PC-3 (cell line): Measurements from ENCODE around the gene G6PD. TPM values are rescaled to one million over a fixed set of nuclear protein-coding genes. Genes with fewer than 3 reads are reported as not detected.

Experiments used
- ATAC-seq: fragments of 200-7000 bp; cut with Tn5 transposase; 2 replicates; pipeline ENCODE4 v1.9.1; 2020; ENCODE audit warnings: mild to moderate bottlenecking, moderate library complexity
- BruUV-seq: library from RNA; stranded (reverse); fragments of 400-500 nt; replicated peaks from 2 replicates; lab custom pipeline; 2021; lab: Mats Ljungman, UMichigan
- CTCF ChIA-PET: fragments of 300-600 bp; sonication (Branson Sonifier 250); formaldehyde crosslinking; loops from one replicate; lab custom pipeline; 2022; ENCODE audit warnings: antibody characterized with exemption; lab: Charles Lee
- POLR2A ChIA-PET: fragments of 300-600 bp; sonication (Branson Sonifier 250); formaldehyde crosslinking; loops from one replicate; lab custom pipeline; 2022; ENCODE audit warnings: antibody characterized with exemption; ENCODE audit not compliant: unreplicated experiment; lab: Charles Lee
- DNase-seq: peaks from one replicate; pipeline ENCODE4 v3.0.0-alpha.2; 2015
- H2AFZ ChIP-seq: fragments of 300-600 bp; sonication (generic); 2 replicates; pipeline ENCODE4 v1.6.0; 2016; ENCODE audit warnings: antibody characterized with exemption, low read length
- H3F3A ChIP-seq: fragments of 300-600 bp; sonication (generic); one replicate; pipeline ENCODE4 v1.6.0; 2017; ENCODE audit warnings: antibody characterized with exemption, low read length, control low read depth, mild to moderate bottlenecking; ENCODE audit not compliant: unreplicated experiment
- H3K27ac ChIP-seq: fragments of 300-600 bp; sonication (generic); 2 replicates; pipeline ENCODE4 v1.5.1; 2016; ENCODE audit warnings: mild to moderate bottlenecking, low read length
- H3K27me3 ChIP-seq: fragments of 300-600 bp; sonication (generic); 2 replicates; pipeline ENCODE4 v1.6.1; 2016; ENCODE audit warnings: low read length, mixed read lengths
- H3K36me3 ChIP-seq: fragments of 300-600 bp; sonication (generic); 2 replicates; pipeline ENCODE4 v1.6.1; 2016; ENCODE audit warnings: low read depth, mixed run types, low read length, mixed read lengths
- H3K4me1 ChIP-seq: fragments of 300-600 bp; sonication (generic); 2 replicates; pipeline ENCODE4 v1.5.1; 2016; ENCODE audit warnings: low read length; ENCODE audit not compliant: insufficient read depth
- H3K4me2 ChIP-seq: fragments of 300-600 bp; sonication (generic); 2 replicates; pipeline ENCODE4 v1.6.0; 2016; ENCODE audit warnings: low read length
- H3K4me3 ChIP-seq: fragments of 300-600 bp; sonication (generic); 2 replicates; pipeline ENCODE4 v1.5.1; 2016; ENCODE audit warnings: mild to moderate bottlenecking, low read length, mixed read lengths
- H3K79me2 ChIP-seq: fragments of 300-600 bp; sonication (generic); 2 replicates; pipeline ENCODE4 v1.6.1; 2017; ENCODE audit warnings: low read length, mixed read lengths
- H3K9ac ChIP-seq: fragments of 300-600 bp; sonication (generic); 2 replicates; pipeline ENCODE4 v1.6.0; 2016; ENCODE audit warnings: mild to moderate bottlenecking, low read length
- H3K9me2 ChIP-seq: fragments of 300-600 bp; sonication (generic); replicated peaks from 2 replicates; pipeline ENCODE4 v1.6.1; 2016; ENCODE audit warnings: mixed run types, low read length, mixed read lengths
- H3K9me3 ChIP-seq: fragments of 300-600 bp; sonication (generic); 2 replicates; pipeline ENCODE4 v1.6.1; 2016; ENCODE audit warnings: low read length, mixed read lengths
- H4K20me1 ChIP-seq: fragments of 300-600 bp; sonication (generic); 2 replicates; pipeline ENCODE4 v1.6.1; 2016; ENCODE audit warnings: low read length, mixed read lengths
- EZH2 ChIP-seq: fragments of 300-600 bp; sonication (generic); IDR thresholded peaks from one replicate; pipeline ENCODE4 v1.6.1; 2017; ENCODE audit warnings: antibody characterized with exemption, mild to moderate bottlenecking, low read length; ENCODE audit not compliant: unreplicated experiment
- EZH2phosphoT487 ChIP-seq: fragments of 300-600 bp; sonication (generic); IDR thresholded peaks from 2 replicates; pipeline ENCODE4 v1.6.1; 2018; ENCODE audit warnings: mild to moderate bottlenecking, antibody characterized with exemption, low read length, borderline replicate concordance
- intact Hi-C: fragments of 100-400 bp; cut with micrococcal nuclease; formaldehyde crosslinking; loops from 2 replicates; pipeline ENCODE4 v1.9.0; 2023
- total RNA-seq: library from RNA; depleted of rRNA; stranded (reverse); fragments of >200 nt; gene quantifications from 2 replicates; pipeline ENCODE4 v1.2.3, GENCODE V29; 2014
- TF ChIP-seq, protein P1 (sequence below): fragments of 300-600 bp; sonication (generic); conservative IDR thresholded peaks from 2 replicates; pipeline ENCODE4 v1.5.1; 2017; ENCODE audit warnings: antibody characterized with exemption, low read depth, mild to moderate bottlenecking, low read length

Gene G6PD
- total RNA-seq, 1 experiment from 2014 or later: 121 TPM

DNA sequence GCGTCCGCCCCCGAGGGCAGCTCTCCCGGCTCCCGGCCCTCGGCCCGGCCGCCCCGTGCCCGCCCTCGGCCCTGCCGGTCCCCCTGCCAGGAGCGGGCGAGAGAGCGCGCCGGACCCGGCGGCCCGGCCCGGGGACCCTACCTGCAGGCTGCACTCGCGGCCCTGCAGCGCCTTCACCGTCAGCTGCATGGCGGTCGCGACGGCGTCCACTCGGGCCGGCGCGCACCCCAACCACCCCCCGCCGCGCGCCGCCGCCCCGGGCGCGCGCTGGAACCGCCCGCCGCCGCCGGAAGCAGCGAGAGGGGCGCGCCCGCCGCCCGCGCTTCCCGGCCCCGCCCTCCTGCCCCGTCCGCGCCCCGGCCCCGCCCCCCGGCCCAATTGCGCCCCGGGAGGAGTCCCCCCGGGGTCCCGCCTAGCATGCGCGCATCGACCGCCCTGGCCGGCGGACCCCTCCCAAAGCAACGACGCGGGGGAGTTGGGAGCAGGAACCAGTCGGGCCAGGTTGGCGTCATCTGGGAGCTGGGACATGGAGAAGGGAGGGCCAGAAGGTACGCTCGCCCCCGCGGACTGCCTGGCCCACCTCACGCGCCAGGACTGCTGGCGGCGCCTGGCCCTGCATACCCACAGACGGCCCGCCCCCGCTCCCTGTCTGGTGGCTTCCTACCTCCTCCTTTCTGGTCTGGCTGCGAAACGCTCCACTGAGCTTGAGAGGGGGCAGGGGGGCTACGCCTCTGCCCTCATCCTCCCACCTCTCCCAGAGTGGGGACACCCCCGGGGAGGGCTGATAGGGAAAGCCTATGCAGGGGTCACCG lies 60.0 kb downstream of the G6PD start, which contains the start of gene UBL4A:
UBL4A (minus strand) TSS at position 220 of the 812 bp plus-strand sequence; CDS start at position 189, 31 bp downstream.
- H3K9me2 ChIP-seq: no peaks in the 10 kb centered on the region
- no TSS peak for BruUV-seq
- H3K9me3 ChIP-seq: no peaks in the 10 kb centered on the region
- DNase-seq (peak; percentile 79), ATAC-seq (peak; percentile 28)
- H3K27me3 ChIP-seq: no peaks in the 10 kb centered on the region
- H3K27ac ChIP-seq: peak within 1 kb of the TSS; percentile 43
- H3F3A ChIP-seq: no peaks in the 10 kb centered on the region
- H3K36me3 ChIP-seq: peaks cover 15% of the 10 kb centered on the region
- H4K20me1 ChIP-seq: no peaks in the 10 kb centered on the region
- ChIA-PET POLR2A (no interaction called here), CTCF (no interaction called here)
- peak within 1 kb of the TSS; percentile 73 for H2AFZ ChIP-seq
- intact Hi-C loops: no loop called here
- peak within 1 kb of the TSS; percentile 83 for H3K4me3 ChIP-seq
- peaks cover 34% of the 10 kb centered on the region for H3K4me1 ChIP-seq
- TF ChIP-seq EZH2phosphoT487 (peak; percentile 78), EZH2 (no peak)
- TF ChIP-seq, protein P1, sequence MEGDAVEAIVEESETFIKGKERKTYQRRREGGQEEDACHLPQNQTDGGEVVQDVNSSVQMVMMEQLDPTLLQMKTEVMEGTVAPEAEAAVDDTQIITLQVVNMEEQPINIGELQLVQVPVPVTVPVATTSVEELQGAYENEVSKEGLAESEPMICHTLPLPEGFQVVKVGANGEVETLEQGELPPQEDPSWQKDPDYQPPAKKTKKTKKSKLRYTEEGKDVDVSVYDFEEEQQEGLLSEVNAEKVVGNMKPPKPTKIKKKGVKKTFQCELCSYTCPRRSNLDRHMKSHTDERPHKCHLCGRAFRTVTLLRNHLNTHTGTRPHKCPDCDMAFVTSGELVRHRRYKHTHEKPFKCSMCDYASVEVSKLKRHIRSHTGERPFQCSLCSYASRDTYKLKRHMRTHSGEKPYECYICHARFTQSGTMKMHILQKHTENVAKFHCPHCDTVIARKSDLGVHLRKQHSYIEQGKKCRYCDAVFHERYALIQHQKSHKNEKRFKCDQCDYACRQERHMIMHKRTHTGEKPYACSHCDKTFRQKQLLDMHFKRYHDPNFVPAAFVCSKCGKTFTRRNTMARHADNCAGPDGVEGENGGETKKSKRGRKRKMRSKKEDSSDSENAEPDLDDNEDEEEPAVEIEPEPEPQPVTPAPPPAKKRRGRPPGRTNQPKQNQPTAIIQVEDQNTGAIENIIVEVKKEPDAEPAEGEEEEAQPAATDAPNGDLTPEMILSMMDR: no peak
- peaks cover 52% of the 10 kb centered on the region for H3K79me2 ChIP-seq
- peak within 1 kb of the TSS; percentile 83 for H3K9ac ChIP-seq
- H3K4me2 ChIP-seq: peak within 1 kb of the TSS; percentile 96

DNA sequence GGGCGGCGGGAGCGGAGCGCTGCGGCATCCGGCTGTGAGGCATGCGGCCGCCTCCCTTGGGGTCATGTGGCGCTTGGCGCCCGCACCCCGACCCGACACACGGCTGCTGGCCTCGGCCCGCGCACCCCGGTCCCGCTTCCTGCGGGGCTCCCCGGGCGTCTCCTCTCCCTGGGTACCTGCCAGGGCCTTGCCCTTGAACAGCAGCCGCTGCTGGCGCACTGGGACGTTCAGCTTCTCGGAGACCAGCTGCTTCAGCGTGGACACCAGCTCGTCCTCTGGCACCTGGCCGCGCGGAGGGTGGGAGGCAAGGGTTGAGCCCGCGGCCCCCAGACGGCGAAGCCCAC lies 60.6 kb downstream of the G6PD start:
- ChIA-PET CTCF (no interaction called here), POLR2A (no interaction called here)
- Histone ChIP-seq H3K79me2 (peaks cover 52% of the 10 kb centered on the region), H2AFZ (peak overlapping the region; percentile 73), H3K27ac (peak overlapping the region; percentile 43), H3K27me3 (no peaks in the 10 kb centered on the region), H3K9me3 (no peaks in the 10 kb centered on the region), H3K36me3 (peaks cover 15% of the 10 kb centered on the region), H3K4me3 (peak overlapping the region; percentile 83), H3K4me2 (peak overlapping the region; percentile 96), H4K20me1 (no peaks in the 10 kb centered on the region), H3K9ac (peak overlapping the region; percentile 83), H3F3A (no peaks in the 10 kb centered on the region), H3K4me1 (peaks cover 34% of the 10 kb centered on the region), H3K9me2 (no peaks in the 10 kb centered on the region)
- TF ChIP-seq, protein P1: no peak
- TF ChIP-seq EZH2 (no peak), EZH2phosphoT487 (no peak)
- BruUV-seq: no TSS peak
- ATAC-seq (no peak; the same call in 1 of the 2 replicates), DNase-seq (no peak)
- intact Hi-C loops: no loop called here
